CD1c-positive myeloid dendritic cell (primary cell): Measurements from ENCODE around the gene RAB33B.
"Not testable (repeated sequence)": the region's sequence is repeated elsewhere in the genome, so short reads cannot be mapped to it uniquely, and the experiment has no call there.

ENCODE experiments used
- DNase-seq: peaks from one replicate; pipeline ENCODE4 v3.0.0-alpha.2; 2016; ENCODE audit errors: extremely low spot score

The RAB33B gene

GRCh38 chr4:139454111-139455045, at the start of gene RAB33B:
Gene RAB33B, plus strand, starts transcription at chr4:139454121. Its CDS starts 75 bp downstream, at chr4:139454196.
- peak; percentile 28 for DNase-seq

- DNase-seq, result no peak
These were observed 43.6 kb upstream of the RAB33B start for GRCh38 chr4:139410312-139410711.

- peak; percentile 22 for DNase-seq
These were observed 39.2 kb upstream of the RAB33B start for GRCh38 chr4:139414671-139415210.

GRCh38 chr4:139416073-139416673, 37.7 kb upstream of the RAB33B start:
- DNase-seq, result peak; percentile 59

- DNase-seq, result peak; percentile 47
These were observed 34.5 kb upstream of the RAB33B start for GRCh38 chr4:139419388-139419914.

GRCh38 chr4:139420652-139421051, 33.3 kb upstream of the RAB33B start:
- no peak for DNase-seq

- DNase-seq, result no peak
These were observed 17.8 kb upstream of the RAB33B start for GRCh38 chr4:139436122-139436521.

GRCh38 chr4:139438141-139438540, 15.8 kb upstream of the RAB33B start:
- no peak for DNase-seq

- DNase-seq, result no peak
These were observed 12.9 kb upstream of the RAB33B start for GRCh38 chr4:139441029-139441428.

GRCh38 chr4:139443661-139444060, 10.3 kb upstream of the RAB33B start:
- no peak for DNase-seq

GRCh38 chr4:139444881-139445280, 9.0 kb upstream of the RAB33B start:
- not testable (repeated sequence) for DNase-seq

GRCh38 chr4:139447078-139447477, 6.8 kb upstream of the RAB33B start:
- DNase-seq, result peak; percentile 8

GRCh38 chr4:139450586-139450985, 3.3 kb upstream of the RAB33B start:
- no peak for DNase-seq

GRCh38 chr4:139451997-139452396, 1.9 kb upstream of the RAB33B start:
- no peak for DNase-seq

GRCh38 chr4:139453041-139453370, 915 bp upstream of the RAB33B start:
- peak; percentile 66 for DNase-seq

GRCh38 chr4:139453371-139454110, 380 bp upstream of the RAB33B start:
- DNase-seq, result peak; percentile 98

GRCh38 chr4:139455126-139455538, 1.2 kb downstream of the RAB33B start:
- no peak for DNase-seq

- DNase-seq, result no peak
These were observed 3.4 kb downstream of the RAB33B start for GRCh38 chr4:139457318-139457717.

GRCh38 chr4:139458543-139458942, 4.6 kb downstream of the RAB33B start:
- no peak for DNase-seq

GRCh38 chr4:139458999-139459398, 5.1 kb downstream of the RAB33B start:
- DNase-seq, result no peak

- no peak for DNase-seq
These were observed 6.6 kb downstream of the RAB33B start for GRCh38 chr4:139460565-139460964.
